Hypothalamus (tissue), 51 donors: ENCODE data around the gene SCNN1A.

Experiments used
- DNase-seq, 51 donors: peaks; one replicate each; lab custom pipeline; 2025; lab: John Stamatoyannopoulos, UW

Gene SCNN1A

DNA sequence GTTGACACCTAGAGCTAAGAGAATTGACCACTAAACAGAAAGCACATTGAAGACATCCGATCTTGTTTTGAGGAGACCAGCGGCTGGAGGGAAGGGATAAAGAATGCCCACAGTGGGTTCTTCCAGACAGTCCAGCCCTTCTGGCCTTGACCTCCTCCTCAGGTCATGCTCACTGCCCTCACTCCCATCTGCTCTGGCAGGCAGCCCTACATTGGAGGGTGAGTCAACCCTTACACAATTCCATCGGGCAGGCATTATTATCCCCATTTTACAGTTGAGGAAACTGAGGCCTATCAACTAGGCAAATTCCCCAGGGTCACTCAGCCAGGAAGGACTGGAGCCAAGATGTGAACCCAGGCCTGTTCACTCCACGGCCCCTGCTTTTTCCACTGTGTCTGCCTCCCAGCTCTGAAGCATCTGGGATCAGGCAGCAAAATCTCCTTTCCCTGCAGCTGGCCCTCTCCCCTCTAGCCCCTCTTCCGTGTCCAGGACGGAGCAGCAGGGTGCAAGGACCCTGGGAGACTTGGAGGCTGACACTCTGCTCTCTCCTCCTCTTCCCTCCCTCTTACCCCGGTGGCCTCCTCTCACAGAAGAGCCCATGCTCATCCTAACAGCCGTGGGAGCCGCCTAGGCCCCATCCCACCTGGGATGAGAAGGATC lies 5.3 kb downstream of the SCNN1A start:
- DNase-seq, result no peak

GRCh38 chr12:6368906-6369525 lies 6.3 kb downstream of the SCNN1A start:
- DNase-seq, result no peak

- DNase-seq, result no peak
These were observed 7.1 kb downstream of the SCNN1A start for GRCh38 chr12:6367969-6368892.

GRCh38 chr12:6367065-6367968 lies 8.0 kb downstream of the SCNN1A start:
- peak in 2 of 51 donors; percentile 10 to 17 for DNase-seq

DNA sequence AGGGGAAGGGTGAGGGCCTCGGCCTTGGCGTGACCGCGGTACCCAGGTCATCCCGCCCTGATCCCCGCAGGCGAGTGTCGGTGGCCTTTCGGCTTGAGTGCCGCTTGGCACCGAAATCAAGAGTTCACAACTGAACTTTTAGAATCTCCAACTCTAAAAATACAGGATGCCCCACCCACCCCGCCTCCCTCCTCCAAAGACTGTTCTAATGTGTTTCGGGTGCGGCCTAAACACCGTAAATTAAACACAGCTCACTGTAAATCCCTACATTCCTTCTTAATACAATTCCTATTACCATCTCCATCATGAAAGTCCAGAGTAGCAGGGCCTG lies 11.4 kb downstream of the SCNN1A start:
- no peak for DNase-seq

- peak in 14 of 51 donors; percentile 12 to 51 (median 27) for DNase-seq
These were observed 11.9 kb downstream of the SCNN1A start for GRCh38 chr12:6363330-6364043.

- DNase-seq, result no peak
These were observed 12.4 kb downstream of the SCNN1A start for GRCh38 chr12:6363010-6363329.

- DNase-seq, result no peak
These were observed 13.0 kb downstream of the SCNN1A start for GRCh38 chr12:6362403-6362802.

DNA sequence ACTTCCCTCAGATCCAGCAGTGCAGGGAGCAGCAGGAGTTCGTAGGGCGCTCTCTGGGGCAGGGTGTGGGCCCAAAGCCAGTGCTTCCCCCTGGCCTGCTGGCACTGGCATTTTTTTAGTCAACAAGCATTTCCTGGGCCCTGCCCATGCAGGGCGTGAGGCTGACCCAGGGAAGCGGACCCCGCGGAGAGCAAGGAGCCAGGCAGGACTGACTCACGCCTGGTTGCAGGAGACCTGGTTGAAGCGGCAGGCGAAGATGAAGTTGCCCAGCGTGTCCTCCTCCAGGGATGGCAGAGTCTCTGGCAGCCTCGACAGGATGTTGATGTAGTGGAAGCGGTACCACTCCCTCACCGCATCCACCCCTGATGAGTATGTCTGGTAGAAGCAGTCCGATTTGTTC lies 13.5 kb downstream of the SCNN1A start:
- no peak for DNase-seq

- DNase-seq, result no peak
These were observed 14.5 kb downstream of the SCNN1A start for GRCh38 chr12:6360578-6361490.

DNA sequence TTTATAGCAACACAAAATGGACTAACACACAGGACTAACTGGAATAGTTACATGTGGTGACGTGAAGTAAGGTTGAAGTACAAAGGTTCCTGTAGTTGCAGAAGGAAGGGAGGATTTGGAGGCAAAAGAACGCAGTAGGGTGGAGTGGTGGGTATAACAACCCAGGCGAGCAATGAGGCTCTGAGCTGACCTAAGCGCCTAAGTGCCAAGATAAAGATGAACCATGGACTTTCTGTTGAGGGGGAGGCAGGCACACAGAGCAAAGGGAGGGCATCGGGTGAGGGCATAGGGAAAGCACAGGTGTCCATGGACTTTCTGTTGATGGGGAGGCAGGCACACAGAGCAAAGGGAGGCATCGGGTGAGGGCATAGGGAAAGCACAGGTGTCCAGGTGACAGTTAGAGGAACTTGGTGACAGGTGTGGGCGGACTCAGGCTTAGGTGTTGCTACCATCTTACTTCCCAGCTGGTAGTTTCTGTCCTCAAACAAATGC lies 15.2 kb downstream of the SCNN1A start:
- DNase-seq, result no peak

DNA sequence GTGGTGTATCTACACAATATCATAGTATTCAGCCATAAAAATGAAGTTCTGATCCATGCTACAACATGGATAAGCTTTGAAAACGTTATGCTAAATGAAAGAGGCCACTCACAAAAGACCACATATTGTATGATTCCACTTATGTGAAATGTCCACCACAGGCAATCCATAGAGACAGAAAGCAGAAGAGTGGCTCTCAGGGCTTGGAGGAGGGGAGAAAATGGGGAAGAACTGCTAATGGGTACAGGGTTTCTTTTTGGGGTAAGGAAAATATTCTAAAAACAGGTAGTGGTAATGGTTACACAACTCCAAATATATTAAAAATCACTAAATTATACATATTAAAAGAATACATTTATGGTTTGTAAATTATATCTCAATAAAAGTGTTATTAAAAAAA lies 16.5 kb downstream of the SCNN1A start:
- no peak for DNase-seq

DNA sequence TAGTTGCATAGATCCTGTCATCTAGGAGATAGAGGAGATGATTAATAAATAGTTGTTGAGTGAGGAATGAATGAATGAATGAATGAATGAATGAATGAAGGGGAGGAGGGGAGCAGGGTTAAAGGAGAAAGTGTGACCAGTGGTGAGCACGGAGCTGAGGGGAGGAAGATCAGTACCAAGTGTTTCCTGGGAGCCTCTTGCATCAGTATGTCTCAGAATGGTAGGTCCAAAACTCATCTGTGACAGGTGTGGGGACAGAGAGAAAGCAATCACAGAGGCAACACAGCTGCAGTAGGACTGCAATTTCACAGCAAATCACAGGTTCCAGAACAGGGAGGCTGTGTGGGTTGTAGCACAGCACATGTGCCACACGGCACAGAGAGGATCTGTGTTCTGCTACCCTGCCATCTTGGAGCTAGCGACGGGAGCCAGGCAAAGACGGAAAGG lies 19.0 kb downstream of the SCNN1A start:
- DNase-seq, result no peak

DNA sequence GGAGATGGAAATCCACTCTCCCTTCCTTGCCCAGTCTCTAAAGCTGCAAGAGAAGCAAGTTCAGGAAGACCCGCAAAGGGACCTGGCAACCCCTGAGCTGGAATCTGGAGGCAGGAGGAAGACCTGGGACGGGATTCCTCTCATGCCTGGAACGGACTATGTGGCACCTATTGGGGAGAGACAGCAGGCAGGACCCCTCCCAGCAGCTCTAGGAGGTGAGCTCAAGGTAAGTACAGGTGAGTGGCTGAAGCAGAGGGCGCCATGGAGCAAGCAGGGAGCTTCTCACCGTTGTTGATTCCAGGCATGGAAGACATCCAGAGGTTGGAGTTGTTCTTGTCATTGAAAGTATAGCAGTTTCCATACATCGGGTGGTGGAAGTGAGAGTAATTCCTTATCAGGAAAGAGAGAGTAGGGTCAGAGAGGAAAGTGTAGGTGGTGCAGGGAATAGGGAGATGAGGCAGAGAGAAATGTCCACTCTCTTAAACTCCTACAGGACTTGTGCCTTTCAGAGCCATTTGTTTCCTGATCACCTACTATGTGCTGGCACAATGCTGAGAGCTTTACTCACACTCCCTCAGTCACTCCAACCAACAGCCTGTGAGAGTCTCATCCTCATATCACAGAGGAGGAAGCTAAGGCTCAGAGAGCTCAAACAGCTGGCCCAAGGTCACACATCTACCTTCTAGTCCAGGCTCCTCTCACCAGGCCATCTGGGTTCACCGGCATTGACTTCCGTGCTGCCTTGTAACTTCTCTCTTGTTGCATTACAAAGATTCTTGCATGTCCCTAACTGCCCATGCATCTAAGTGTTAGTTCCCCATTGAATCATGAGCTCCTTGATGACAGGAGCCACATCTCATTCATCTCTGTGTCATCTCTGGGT lies 19.6 kb downstream of the SCNN1A start:
- DNase-seq, result no peak

DNA sequence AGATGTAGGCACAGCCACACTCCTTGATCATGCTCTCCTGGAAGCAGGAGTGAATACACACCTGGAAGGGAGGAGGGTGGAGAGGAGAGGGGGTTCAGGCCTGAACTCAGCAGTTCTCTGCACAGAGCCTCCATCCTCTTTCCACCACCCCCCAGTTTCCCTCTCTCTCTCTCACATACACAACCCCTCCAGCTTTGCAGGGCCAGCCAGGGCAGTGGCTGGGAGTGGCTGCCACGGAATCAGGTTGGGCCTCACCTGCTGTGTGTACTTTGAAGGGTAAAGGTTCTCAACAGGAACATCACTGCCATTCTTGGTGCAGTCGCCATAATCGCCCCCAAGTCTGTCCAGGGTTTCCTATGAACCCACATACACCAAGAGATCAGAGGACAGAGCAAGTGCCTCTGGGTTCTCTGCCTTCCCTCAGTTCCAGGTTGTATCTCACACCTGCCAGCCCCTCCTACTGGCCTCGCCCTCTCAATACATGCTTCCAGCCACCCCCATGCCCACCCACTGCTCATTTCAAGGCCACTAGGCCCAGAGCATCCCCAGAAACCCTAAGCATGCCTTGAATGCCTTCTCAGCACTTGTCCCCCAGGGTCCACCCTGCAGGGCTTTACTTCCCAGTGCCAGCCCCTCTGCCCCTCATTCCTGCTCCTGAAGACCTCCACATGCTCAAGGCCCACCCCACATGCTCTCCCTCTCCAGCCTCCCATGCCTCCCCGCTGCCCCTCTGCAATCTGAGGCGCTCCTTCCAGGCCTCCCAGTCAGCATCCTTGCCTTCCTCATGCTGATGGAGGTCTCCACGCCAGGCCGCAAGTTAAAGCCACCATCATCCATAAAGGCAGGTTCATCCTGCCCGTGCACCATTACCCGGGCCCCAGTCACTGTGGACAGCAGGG lies 20.6 kb downstream of the SCNN1A start:
- DNase-seq, result no peak
